ENCODE results near the gene UBE2E3.
A peak's percentile ranks its signal among the peaks of the same experiment; 100 is the strongest.

UBE2E3 gene

DNA sequence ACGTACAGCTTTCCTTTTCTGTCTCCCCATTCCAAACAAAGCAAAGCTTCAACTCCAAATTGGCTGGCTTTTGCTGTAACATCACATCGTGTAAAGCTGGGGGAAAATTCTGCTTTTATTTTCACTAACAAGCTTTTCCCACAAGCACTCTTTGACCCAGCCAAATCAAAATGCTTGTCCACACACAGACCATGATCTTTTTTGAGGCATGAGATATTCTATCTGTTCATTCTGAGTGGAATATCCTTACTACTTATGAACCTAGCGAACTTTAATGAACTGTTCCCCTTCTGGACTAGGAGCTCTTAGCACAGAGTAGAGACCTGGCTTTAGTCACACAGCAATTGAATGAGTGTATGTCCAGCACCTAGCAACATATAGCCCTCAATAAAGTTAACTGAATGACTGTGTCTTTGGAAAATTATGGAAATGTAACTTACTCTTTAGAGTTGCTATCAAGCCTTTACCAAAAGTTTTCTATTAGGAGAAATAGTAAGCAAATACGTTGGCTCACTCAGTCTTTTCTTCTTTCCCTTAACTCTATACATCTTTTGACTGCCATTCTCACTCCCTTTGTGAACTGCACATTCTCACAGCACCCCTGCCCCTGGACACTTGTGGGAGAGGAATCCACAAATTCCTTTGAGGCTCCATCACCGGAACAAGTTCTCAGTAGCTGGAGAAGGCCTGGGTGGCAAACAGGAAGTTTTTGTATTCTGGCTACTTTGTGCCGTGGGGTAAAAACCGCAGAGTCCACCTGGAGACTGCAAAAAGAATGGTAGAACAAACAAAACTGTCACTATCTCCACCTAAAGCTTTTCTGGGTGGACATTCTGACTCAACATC is 1.3 kb upstream of the UBE2E3 start:
- Histone ChIP-seq H3K9me3 (ENCODE audit: control insufficient read depth in 1 of 2, low read length in 2 of 2) (no peaks in the 10 kb centered on the region), H3K27me3 (ENCODE audit: low read depth, low read length) (no peaks in the 10 kb centered on the region), H3K27ac (ENCODE audit: low read length) (peak overlapping the region; percentile 70), H3K36me3 (ENCODE audit: control insufficient read depth in 1 of 2, insufficient read depth in 2 of 2, low read length in 2 of 2) (peaks cover 4 to 6% of the 10 kb centered on the region in 2 donors), H3K4me3 (ENCODE audit: low read depth in 1 of 2, low read length in 2 of 2) (peak overlapping the region; percentile 57 to 70), H3K4me1 (ENCODE audit: control insufficient read depth in 1 of 2, insufficient read depth in 2 of 2, low read length in 2 of 2) (peaks cover 14 to 24% of the 10 kb centered on the region in 2 donors)

DNA sequence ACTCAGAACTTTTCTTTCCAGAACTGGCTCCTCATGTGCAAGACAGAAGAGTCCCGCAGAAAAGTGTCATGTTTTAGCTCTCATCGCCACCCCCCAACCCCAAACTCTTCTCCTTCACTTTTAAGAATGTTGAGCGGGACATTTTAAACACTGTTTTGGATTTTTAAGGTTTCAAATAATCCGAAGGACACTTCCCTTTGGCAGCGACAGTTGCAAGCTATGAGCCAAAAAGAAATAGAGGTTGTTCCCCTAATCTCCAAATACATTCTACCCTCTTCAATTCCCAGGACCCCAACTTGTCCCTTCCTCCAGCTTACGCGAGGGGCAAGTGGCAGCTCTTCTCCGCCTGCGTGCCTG is 678 bp upstream of the UBE2E3 start:
- Histone ChIP-seq H3K9me3 (ENCODE audit: control insufficient read depth in 1 of 2, low read length in 2 of 2) (no peaks in the 10 kb centered on the region), H3K4me3 (ENCODE audit: low read depth in 1 of 2, low read length in 2 of 2) (peak overlapping the region; percentile 57 to 70), H3K4me1 (ENCODE audit: control insufficient read depth in 1 of 2, insufficient read depth in 2 of 2, low read length in 2 of 2) (peaks cover 15 to 29% of the 10 kb centered on the region in 2 donors), H3K27ac (ENCODE audit: low read length) (peak overlapping the region; percentile 70), H3K27me3 (ENCODE audit: low read depth, low read length) (no peaks in the 10 kb centered on the region), H3K36me3 (ENCODE audit: control insufficient read depth in 1 of 2, insufficient read depth in 2 of 2, low read length in 2 of 2) (peaks cover 4 to 6% of the 10 kb centered on the region in 2 donors)

DNA sequence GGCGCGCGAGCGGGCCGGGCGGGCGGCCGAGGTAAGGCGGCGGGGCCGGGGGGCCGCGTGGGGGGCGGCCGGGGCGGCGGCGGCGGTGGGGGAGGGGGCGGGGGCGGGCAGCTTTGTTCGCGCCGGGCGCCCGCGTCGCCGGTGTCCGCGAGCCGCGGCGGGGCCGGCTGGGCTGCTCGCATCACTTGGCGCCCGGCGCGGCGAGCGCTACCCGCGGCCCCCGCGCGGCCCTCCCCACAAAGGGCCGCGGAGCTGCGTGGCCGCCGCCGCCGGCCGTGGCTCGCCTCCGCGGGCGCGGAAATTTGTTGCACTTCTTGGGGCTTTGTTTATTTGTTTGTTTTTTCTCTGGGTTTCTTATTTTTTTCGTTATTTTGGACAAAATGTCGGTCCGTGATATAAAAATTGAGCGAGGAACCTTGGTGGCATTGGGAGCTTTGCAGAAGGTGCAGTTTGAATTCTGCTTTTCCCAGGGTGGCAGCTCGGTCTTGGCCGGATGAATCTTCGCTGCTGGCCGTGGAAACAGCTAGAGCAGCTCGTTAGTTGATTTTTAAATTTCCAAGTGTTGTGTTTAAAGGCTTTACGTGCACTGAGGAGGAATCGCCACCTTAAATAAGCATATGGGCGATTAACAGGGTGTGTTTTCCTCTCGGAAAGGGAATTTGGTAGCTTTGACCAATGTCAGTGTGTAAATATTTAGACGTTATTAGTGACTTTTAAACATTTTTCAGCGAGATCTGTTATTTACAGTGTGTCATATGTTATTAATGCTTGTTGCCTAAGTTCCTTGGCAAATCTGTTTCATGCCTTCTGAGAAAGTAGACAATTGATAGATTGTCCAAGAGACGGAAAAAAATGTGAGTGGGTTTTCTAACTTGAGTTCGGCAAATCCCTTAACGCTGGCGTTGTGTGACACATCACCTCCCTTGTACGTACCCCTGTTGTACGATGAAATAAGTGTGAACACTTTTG is 822 bp downstream of the UBE2E3 start:
- Histone ChIP-seq H3K4me3 (ENCODE audit: low read depth in 1 of 2, low read length in 2 of 2) (peak overlapping the region; percentile 83 to 94), H3K27me3 (ENCODE audit: low read depth, low read length) (no peaks in the 10 kb centered on the region), H3K27ac (ENCODE audit: low read length) (peak overlapping the region; percentile 81), H3K9me3 (ENCODE audit: control insufficient read depth in 1 of 2, low read length in 2 of 2) (no peaks in the 10 kb centered on the region), H3K36me3 (ENCODE audit: control insufficient read depth in 1 of 2, insufficient read depth in 2 of 2, low read length in 2 of 2) (peaks cover 4 to 6% of the 10 kb centered on the region in 2 donors), H3K4me1 (ENCODE audit: control insufficient read depth in 1 of 2, insufficient read depth in 2 of 2, low read length in 2 of 2) (peaks cover 15 to 37% of the 10 kb centered on the region in 2 donors)

DNA sequence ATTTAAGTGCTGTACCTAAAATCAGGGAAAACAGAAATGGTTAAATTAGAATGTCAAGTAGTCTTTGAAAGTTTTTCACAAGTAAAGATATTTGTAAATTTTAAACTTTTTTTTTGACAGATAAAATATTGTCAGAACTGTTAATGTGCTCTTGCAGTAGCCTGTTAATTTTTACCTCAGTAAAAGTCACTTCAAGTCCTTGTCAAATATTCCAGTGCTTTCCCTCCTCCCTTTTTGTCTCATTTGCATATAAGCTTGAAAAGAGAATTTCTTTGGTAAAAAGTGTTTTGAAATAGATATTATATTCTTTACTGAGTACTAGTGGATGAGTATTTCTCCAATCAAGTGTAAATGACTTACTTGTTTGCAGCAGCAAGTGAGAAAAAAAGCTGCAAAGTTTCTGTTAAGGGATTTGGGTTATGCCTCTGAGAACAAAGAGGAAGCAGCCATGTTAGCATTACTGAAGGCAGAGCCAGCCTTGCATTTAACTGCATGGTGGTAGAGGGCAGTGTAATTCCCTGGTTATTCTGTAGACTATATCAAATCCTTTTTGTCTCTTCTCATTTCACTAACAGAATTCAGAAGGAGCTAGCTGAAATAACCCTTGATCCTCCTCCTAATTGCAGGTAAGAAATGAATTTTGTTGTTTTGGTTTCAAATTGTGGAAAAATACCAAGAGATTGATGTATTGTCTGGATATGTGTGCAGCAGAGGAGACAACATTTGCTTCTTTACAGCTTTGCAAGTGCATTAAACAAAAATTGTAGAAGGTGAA is 3.2 kb downstream of the UBE2E3 start:
- H3K4me3 ChIP-seq (ENCODE audit: low read depth in 1 of 2, low read length in 2 of 2) = peak overlapping the region in 1 of 2 donors; percentile 14

DNA sequence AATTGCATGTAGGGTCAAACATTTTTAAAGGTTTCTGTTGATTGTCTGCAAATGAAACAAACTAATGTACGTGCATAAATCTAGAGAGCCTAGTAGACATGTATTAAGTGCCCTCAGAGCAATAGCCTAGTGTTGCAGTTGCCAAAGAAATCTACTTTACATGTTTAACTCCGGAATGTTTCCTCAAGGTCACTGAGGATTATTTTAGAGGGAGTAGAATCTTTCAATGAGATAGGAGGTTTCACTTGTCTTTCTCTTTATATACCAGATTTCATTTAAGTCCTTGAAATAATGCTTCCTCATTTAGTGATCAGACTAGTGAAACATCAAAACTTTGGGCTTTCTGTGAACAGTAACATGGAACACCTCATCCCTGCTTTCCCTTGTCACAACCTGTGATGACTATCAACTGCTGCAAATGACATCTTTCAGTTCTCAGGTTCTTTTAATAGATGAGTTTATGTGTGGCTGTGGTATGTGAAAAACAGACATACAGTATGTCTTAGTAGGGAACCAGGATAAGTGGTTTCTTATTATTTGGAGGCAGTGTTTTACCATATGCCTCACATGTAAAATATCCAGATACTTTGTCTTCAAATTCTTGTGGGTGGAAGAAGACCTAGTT is 5.5 kb downstream of the UBE2E3 start:
- H3K27me3 ChIP-seq (ENCODE audit: low read depth, low read length) = no peaks in the 10 kb centered on the region
- peaks cover 15 to 38% of the 10 kb centered on the region in 2 donors for H3K4me1 ChIP-seq (ENCODE audit: control insufficient read depth in 1 of 2, insufficient read depth in 2 of 2, low read length in 2 of 2)
- peaks cover 4 to 6% of the 10 kb centered on the region in 2 donors for H3K36me3 ChIP-seq (ENCODE audit: control insufficient read depth in 1 of 2, insufficient read depth in 2 of 2, low read length in 2 of 2)
- H3K4me3 ChIP-seq (ENCODE audit: low read depth in 1 of 2, low read length in 2 of 2) = no peak overlapping the region
- no peak overlapping the region for H3K27ac ChIP-seq (ENCODE audit: low read length)
- H3K9me3 ChIP-seq (ENCODE audit: control insufficient read depth in 1 of 2, low read length in 2 of 2) = no peaks in the 10 kb centered on the region

More for the DNA sequence above, 3.2 kb downstream of the UBE2E3 start:
- Histone ChIP-seq H3K27ac (ENCODE audit: low read length) (peak overlapping the region; percentile 22), H3K27me3 (ENCODE audit: low read depth, low read length) (no peaks in the 10 kb centered on the region), H3K9me3 (ENCODE audit: control insufficient read depth in 1 of 2, low read length in 2 of 2) (no peaks in the 10 kb centered on the region), H3K36me3 (ENCODE audit: control insufficient read depth in 1 of 2, insufficient read depth in 2 of 2, low read length in 2 of 2) (peaks cover 4 to 6% of the 10 kb centered on the region in 2 donors), H3K4me1 (ENCODE audit: control insufficient read depth in 1 of 2, insufficient read depth in 2 of 2, low read length in 2 of 2) (peaks cover 15 to 40% of the 10 kb centered on the region in 2 donors)

DNA sequence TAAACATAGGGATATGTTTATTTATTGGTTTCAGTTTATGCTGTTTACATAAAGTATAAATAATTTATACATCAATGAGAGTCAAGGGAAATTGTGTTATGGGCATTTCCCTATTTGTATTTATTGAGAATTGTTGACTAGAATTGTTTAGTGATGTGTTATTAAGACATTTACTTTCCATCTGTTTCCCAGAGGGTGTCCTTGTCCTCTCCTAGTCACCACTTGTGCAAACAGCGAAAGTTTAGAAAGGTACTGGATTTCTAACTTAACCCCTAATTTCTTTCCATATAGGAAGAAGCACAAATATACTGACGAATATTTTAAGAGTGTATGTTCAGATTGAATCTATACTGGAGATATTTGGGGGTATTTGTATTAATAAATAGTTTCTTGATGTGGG is 6.7 kb downstream of the UBE2E3 start:
- Histone ChIP-seq H3K4me1 (ENCODE audit: control insufficient read depth in 1 of 2, insufficient read depth in 2 of 2, low read length in 2 of 2) (peaks cover 15 to 37% of the 10 kb centered on the region in 2 donors), H3K27ac (ENCODE audit: low read length) (no peak overlapping the region), H3K27me3 (ENCODE audit: low read depth, low read length) (no peaks in the 10 kb centered on the region), H3K36me3 (ENCODE audit: control insufficient read depth in 1 of 2, insufficient read depth in 2 of 2, low read length in 2 of 2) (peaks cover 0 to 6% of the 10 kb centered on the region in 2 donors), H3K9me3 (ENCODE audit: control insufficient read depth in 1 of 2, low read length in 2 of 2) (no peaks in the 10 kb centered on the region), H3K4me3 (ENCODE audit: low read depth in 1 of 2, low read length in 2 of 2) (no peak overlapping the region)

DNA sequence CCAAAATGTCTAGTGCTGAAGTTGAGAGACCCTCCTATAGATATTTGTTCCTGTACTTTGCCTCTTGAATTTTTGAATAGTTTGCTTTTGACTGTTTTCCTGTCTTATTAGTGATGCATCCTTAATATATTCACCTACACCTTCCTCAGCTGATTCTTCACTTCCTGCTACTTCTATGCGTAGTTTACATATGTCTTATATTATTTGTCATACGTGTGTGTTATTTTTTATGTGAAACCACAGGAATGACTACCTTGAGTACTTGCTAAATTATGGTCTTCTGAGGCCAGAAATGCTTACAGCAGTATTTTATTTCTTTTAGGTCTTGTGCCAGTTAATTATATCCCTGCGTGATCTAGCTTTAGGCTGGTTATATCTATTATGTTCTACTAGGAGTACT is 9.9 kb downstream of the UBE2E3 start:
- no peaks in the 10 kb centered on the region for H3K36me3 ChIP-seq (ENCODE audit: control insufficient read depth in 1 of 2, insufficient read depth in 2 of 2, low read length in 2 of 2)
- H3K9me3 ChIP-seq (ENCODE audit: control insufficient read depth in 1 of 2, low read length in 2 of 2) = no peaks in the 10 kb centered on the region
- no peaks in the 10 kb centered on the region for H3K27me3 ChIP-seq (ENCODE audit: low read depth, low read length)
- H3K4me3 ChIP-seq (ENCODE audit: low read depth in 1 of 2, low read length in 2 of 2) = no peak overlapping the region
- H3K27ac ChIP-seq (ENCODE audit: low read length) = no peak overlapping the region
- peaks cover 5 to 20% of the 10 kb centered on the region in 2 donors for H3K4me1 ChIP-seq (ENCODE audit: control insufficient read depth in 1 of 2, insufficient read depth in 2 of 2, low read length in 2 of 2)

DNA sequence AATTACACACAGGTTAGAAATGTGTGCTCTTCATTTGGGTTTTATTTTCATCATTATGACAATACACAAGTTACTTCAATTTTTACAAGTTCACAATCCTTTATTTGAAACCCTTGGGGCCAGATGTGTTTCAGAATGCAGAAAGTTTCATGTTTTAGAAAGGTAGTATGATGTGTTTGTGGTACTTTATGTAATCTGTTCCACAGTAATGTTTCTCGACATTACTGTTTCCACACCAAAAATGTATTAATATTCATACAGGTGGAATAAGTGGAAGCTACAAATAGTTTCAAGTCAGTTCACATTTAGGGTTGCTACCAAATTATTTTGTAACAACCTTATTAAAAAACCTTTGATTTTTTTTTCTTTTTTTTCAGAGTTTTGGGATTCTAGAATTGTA is 10.4 kb downstream of the UBE2E3 start:
- H3K9me3 ChIP-seq (ENCODE audit: control insufficient read depth in 1 of 2, low read length in 2 of 2) = no peaks in the 10 kb centered on the region
- H3K4me1 ChIP-seq (ENCODE audit: control insufficient read depth in 1 of 2, insufficient read depth in 2 of 2, low read length in 2 of 2) = peaks cover 5 to 16% of the 10 kb centered on the region in 2 donors
- no peak overlapping the region for H3K27ac ChIP-seq (ENCODE audit: low read length)
- no peaks in the 10 kb centered on the region for H3K27me3 ChIP-seq (ENCODE audit: low read depth, low read length)
- H3K36me3 ChIP-seq (ENCODE audit: control insufficient read depth in 1 of 2, insufficient read depth in 2 of 2, low read length in 2 of 2) = no peaks in the 10 kb centered on the region
- no peak overlapping the region for H3K4me3 ChIP-seq (ENCODE audit: low read depth in 1 of 2, low read length in 2 of 2)

DNA sequence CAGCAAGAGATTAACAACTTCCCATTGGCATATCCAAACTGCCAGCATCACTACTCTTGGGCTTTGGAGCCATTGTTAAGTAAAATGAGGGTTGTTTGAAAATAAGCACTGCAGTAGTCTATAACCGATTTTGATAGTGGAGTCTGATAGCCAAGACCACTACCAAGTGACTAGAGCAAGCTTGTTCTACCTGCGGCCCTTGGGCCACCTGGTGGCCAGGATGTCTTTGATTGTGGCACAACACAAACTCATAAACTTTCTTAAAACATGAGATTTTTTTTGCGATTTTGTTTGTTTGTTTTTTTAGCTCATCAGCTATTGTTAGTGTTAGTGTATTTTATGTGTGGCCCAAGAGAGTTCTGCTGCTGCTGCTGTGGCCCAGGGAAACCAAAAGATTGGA is 11.0 kb downstream of the UBE2E3 start:
- H3K27ac ChIP-seq (ENCODE audit: low read length) = no peak overlapping the region
- no peaks in the 10 kb centered on the region for H3K27me3 ChIP-seq (ENCODE audit: low read depth, low read length)

DNA sequence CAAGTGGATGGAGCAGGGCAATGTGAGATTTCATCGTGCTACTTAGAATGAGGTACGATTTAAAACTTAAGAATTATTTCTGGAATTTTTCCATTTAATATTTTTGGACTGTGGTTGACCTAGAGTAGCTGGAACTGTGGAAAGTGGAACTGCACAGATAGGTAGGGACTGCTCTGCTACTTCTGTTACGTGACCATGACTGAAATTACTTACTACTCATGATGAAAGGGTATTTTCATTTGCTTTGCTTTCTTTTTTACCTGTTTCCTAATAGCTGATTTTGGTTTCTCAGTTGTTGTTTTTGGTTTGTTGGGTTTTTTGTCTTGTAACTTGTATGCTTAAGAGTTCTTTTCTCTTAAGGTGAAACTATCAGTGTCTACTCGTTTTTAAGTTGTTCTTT is 11.4 kb downstream of the UBE2E3 start:
- no peaks in the 10 kb centered on the region for H3K36me3 ChIP-seq (ENCODE audit: control insufficient read depth in 1 of 2, insufficient read depth in 2 of 2, low read length in 2 of 2)
- H3K9me3 ChIP-seq (ENCODE audit: control insufficient read depth in 1 of 2, low read length in 2 of 2) = no peaks in the 10 kb centered on the region
- H3K4me1 ChIP-seq (ENCODE audit: control insufficient read depth in 1 of 2, insufficient read depth in 2 of 2, low read length in 2 of 2) = peaks cover 5 to 12% of the 10 kb centered on the region in 2 donors
- no peak overlapping the region for H3K27ac ChIP-seq (ENCODE audit: low read length)
- H3K27me3 ChIP-seq (ENCODE audit: low read depth, low read length) = no peaks in the 10 kb centered on the region
- H3K4me3 ChIP-seq (ENCODE audit: low read depth in 1 of 2, low read length in 2 of 2) = no peak overlapping the region

More for the DNA sequence above, 11.0 kb downstream of the UBE2E3 start:
- peaks cover 5 to 12% of the 10 kb centered on the region in 2 donors for H3K4me1 ChIP-seq (ENCODE audit: control insufficient read depth in 1 of 2, insufficient read depth in 2 of 2, low read length in 2 of 2)
- H3K9me3 ChIP-seq (ENCODE audit: control insufficient read depth in 1 of 2, low read length in 2 of 2) = no peaks in the 10 kb centered on the region
- H3K4me3 ChIP-seq (ENCODE audit: low read depth in 1 of 2, low read length in 2 of 2) = no peak overlapping the region
- H3K36me3 ChIP-seq (ENCODE audit: control insufficient read depth in 1 of 2, insufficient read depth in 2 of 2, low read length in 2 of 2) = no peaks in the 10 kb centered on the region
